Peyer's patch (tissue), 4 donors: Measurements from ENCODE around the gene DCUN1D3.

Source experiments
- CTCF ChIP-seq, 6 experiments: fragments of 450-650 bp in 4 of 6; fragments of 200-600 bp in 2 of 6; sonication (generic) in 1 of 6; IDR thresholded peaks; one replicate each; pipeline ENCODE4 v1.5.1; 2017 to 2019; ENCODE audit warnings: antibody characterized with exemption in 6 of 6, mild to moderate bottlenecking in 3 of 6, moderate library complexity in 1 of 6
- POLR2A ChIP-seq, 2 donors: fragments of 450-650 bp; IDR thresholded peaks; one replicate each; pipeline ENCODE4 v1.5.1; 2017; ENCODE audit warnings: antibody characterized with exemption in 2 of 2, mild to moderate bottlenecking in 2 of 2, moderate library complexity in 2 of 2

- TF ChIP-seq CTCF (IDR thresholded peaks at IDR 0.05) (no peak), POLR2A (IDR thresholded peaks at IDR 0.05) (peak; percentile 75 to 81)
Measured at GRCh38 chr16:20900299-20901067, at the start of gene DCUN1D3, which contains the start of gene LYRM1.
